Prostate gland (tissue), 2 donors: ENCODE results near the gene SOX5.

Experiments used
- POLR2A ChIP-seq: fragments of 450-650 bp; IDR thresholded peaks from one replicate; pipeline ENCODE4 v1.6.1; 2016; ENCODE audit warnings: antibody characterized with exemption, mild to moderate bottlenecking
- POLR2AphosphoS5 ChIP-seq: sonication (generic); formaldehyde crosslinking; IDR thresholded peaks from one replicate; pipeline ENCODE4 v1.6.1; 2017; ENCODE audit warnings: antibody characterized with exemption
- TF ChIP-seq, protein P1 (sequence below), 4 experiments: fragments of 200-600 bp in 2 of 4; fragments of 450-650 bp in 2 of 4; sonication (generic) in 2 of 4; IDR thresholded peaks; 1 replicate in 3 of 4; 2 replicates in 1 of 4; pipeline ENCODE4 v1.5.1; 2016 to 2019; ENCODE audit warnings: antibody characterized with exemption in 4 of 4, mild to moderate bottlenecking in 2 of 4, moderate library complexity in 2 of 4

DNA sequence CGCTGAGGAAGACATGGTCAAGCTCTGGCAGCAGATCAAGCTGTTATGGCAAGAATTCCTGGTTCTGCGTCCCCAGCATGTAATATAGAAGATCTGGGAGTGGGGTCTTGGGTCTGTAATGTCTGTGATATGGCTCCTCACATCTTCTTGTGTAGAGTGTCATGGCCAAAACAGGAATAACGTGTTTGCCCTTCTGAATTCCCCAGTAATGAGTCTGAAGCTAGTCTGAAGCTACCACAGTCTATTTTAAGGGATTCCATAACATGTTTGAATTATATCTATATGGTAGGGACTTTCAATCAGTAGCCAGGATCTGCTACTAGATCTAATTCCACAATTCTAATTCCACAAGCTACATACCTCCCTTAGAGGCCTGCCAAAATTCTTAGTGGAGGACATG, 31.4 kb upstream of the SOX5 start:
- TF ChIP-seq, protein P1, sequence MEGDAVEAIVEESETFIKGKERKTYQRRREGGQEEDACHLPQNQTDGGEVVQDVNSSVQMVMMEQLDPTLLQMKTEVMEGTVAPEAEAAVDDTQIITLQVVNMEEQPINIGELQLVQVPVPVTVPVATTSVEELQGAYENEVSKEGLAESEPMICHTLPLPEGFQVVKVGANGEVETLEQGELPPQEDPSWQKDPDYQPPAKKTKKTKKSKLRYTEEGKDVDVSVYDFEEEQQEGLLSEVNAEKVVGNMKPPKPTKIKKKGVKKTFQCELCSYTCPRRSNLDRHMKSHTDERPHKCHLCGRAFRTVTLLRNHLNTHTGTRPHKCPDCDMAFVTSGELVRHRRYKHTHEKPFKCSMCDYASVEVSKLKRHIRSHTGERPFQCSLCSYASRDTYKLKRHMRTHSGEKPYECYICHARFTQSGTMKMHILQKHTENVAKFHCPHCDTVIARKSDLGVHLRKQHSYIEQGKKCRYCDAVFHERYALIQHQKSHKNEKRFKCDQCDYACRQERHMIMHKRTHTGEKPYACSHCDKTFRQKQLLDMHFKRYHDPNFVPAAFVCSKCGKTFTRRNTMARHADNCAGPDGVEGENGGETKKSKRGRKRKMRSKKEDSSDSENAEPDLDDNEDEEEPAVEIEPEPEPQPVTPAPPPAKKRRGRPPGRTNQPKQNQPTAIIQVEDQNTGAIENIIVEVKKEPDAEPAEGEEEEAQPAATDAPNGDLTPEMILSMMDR (IDR thresholded peaks at IDR 0.05), result no peak
- no peak for TF ChIP-seq POLR2A
- TF ChIP-seq POLR2AphosphoS5, result no peak
